HG02973 (cell line): ENCODE results near the gene SP1.
"Not testable (repeated sequence)": the region's sequence is repeated elsewhere in the genome, so short reads cannot be mapped to it uniquely, and the experiment has no call there.

Experiments used
- ATAC-seq: cut with Tn5 transposase; IDR thresholded peaks from one replicate; pipeline ENCODE4 v1.9.1; 2021; ENCODE audit warnings: moderate library complexity; ENCODE audit not compliant: unreplicated experiment

The SP1 gene

GRCh38 chr12:53444593-53445325 lies 64.8 kb downstream of the SP1 start:
- not testable (repeated sequence) for ATAC-seq

- no peak for ATAC-seq
Observed at GRCh38 chr12:53450936-53451335, 71.0 kb downstream of the SP1 start.

GRCh38 chr12:53451661-53452158 lies 71.7 kb downstream of the SP1 start, which contains the start of gene PCBP2:
PCBP2 (plus strand) TSS chr12:53452102; CDS start chr12:53454801, 2,699 bp downstream.
- ATAC-seq: peak; percentile 90

- peak; percentile 3 for ATAC-seq
Observed at GRCh38 chr12:53452159-53453077, 72.4 kb downstream of the SP1 start.

DNA sequence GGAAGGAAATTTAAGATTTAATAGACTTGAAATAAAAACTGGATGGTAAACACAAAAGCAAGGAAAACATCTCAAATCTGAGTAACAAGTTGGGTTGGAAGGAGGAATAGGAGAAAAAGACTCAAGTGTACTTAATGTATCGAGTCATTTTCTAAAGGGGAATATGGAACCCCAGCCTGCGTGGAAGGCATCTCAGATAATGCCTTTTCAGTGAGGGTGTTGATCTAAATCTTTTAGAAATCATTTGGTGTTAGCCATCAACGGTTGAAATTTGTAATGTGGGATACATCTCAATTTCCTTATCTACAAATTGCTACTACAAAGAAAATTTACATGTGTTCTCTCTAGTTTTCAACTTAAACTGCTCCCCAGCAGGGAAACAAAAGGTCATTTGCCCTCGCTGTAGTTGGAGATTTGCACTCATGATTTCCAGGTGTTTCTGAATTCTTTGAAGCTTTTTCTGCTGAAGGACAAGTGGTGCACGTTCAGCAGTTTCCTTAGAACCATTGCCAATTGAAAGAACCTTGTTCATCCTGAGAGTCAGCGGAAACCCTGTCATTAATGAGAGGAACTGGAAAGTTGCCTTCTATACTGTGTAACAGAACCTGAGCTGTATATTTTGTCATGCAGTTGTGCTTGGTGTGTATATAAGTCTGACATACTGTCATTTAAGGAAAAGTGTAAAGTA lies 74.1 kb downstream of the SP1 start:
- no peak for ATAC-seq

GRCh38 chr12:53454707-53455106 lies 74.7 kb downstream of the SP1 start:
- no peak for ATAC-seq

DNA sequence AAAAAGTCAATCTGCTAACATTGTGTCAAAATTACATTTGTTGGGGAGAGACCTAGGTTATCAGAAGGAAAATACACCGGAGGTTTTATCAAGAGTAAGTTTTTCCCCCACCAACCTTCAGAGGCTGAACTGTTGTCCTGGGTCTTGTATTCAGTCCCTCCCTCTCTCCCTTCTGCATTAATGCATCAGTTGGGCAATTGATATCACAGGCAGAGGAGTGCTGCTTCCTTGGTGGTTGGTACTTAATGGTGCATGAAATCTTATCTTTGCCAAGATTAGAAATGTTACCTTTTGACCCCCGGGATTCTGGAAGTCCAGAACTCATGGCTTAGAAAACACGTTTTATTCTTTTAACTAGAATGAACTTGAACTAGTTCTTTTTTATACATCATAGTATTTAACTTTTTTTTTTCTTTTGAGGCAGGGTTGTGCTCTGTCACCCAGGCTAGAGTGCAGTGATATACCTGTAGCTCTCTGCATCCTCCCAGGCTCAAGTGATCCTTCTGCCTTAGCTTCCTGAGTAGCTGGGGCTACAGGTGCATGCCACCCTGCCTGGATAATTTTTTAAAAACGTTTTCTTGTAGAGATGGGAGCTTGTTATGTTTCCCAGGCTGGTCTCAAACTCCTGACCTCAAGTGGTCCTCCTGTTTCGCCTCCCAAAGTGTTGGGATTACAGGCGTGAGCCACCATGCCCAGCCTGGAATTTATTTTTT lies 76.8 kb downstream of the SP1 start:
- ATAC-seq: no peak

DNA sequence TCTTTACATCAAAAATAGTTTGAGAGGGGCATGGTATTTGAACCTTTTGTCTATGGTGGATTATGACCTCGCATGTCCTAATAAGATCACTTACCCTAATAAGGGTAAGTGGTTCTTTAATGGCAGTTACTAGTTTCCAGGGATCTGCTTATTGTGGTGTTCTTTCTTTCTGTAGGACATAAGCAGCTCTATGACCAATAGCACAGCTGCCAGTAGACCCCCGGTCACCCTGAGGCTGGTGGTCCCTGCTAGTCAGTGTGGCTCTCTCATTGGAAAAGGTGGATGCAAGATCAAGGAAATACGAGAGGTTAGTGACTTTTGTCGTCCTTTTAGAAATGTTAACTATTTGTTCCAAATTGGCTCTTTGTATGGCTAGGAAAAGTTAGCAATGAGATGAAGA lies 79.1 kb downstream of the SP1 start:
- ATAC-seq: no peak

GRCh38 chr12:53461059-53461458 lies 81.1 kb downstream of the SP1 start:
- ATAC-seq: no peak

- no peak for ATAC-seq
Observed at GRCh38 chr12:53461591-53461990, 81.6 kb downstream of the SP1 start.

DNA sequence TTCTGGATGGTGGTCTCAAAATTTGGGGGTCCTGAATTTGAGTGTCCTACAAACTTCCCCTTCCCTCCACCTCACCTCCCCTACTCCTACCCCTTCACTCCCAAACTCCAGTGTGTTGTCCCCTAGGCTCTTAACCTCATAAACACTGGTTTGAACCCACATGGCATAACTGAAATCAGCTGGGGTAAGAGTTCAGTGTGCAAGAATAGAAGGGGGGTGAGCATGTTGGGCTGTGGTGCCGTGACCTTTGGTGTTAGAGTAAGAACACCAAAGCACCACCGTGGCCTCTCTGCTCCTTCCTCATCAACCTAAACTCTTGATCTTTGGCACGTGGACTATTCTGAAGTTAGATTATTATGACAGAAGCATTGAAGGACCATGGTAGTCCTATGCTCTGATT lies 83.0 kb downstream of the SP1 start:
- ATAC-seq: no peak

- ATAC-seq: no peak
Observed at GRCh38 chr12:53463802-53464560, 84.0 kb downstream of the SP1 start.

DNA sequence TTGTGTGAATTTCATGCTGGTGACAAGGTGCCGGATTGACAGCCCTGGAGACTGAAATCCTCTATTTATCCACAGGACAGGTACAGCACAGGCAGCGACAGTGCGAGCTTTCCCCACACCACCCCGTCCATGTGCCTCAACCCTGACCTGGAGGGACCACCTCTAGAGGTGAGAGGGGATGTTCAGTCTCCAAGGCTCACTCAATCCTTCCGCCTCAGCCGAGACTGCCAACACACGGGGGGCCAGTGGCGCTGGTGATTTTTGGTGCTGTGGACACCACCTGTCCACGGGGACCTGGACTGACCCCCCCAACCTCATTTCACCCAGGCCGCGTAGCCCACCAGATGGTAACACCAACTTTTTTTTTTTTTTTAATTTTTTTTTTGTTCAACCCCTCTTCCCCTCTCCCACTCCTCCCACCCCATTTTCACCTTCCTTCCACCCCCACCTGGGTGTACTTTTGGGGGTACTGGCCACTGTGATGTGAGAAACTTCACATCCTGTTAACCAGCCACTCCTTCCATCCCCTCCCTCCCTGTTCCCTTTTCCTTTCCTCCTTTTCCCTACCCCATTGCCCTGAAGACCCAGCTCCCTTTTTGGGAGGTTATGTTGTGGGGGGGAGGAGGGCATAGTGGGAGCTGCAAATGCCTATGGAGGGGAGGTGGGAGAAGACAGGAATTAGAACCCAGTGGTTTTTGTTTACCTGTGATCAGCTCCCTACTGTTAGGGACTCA lies 84.9 kb downstream of the SP1 start:
- no peak for ATAC-seq

- no peak for ATAC-seq
Observed at GRCh38 chr12:53465679-53466078, 85.7 kb downstream of the SP1 start.
